ENCODE measurements around the gene CWC22. TPM values are rescaled to one million over a fixed set of nuclear protein-coding genes. Genes with fewer than 3 reads are reported as not detected.

CWC22 gene
- total RNA-seq: 16.3 and 27.4 TPM in 2 replicates

DNA sequence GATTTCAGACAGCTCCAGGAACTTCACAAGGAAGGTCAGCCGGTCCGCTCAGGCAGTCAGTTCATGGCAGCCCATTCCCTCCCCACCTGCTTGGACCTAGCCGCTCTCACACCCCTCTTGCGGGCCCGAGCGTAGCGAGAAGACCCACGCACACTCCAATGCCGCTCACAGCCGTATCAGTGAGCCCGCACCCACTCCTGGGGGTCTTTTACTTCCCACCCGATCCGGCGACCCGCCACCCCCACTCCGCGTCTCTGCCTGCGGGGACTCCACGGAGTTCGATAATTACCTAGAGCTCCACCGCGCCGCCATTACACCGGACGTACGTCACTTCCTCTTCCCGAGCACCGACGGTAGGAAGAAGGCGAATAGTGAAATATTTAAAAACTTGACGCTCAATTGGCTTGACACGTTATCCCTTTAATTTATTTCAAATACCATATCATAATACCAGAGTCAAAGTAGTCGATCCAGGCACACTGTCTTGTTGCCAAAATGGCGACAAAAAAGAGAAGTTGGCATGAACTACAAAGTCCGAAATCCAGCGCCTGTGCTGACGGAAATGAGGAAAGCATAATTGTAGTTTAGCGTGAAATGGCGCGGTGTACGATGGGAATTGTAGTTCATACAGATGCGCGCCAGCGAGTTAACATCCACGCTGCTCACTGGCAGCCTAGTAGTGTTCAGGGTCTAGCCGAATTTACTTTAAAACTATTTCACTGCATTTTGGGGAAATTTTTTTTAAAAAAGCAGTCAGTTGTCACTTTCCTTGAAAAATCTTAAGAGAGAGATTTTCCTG lies at the start of gene CWC22:
CWC22 (minus strand) TSS at position 517 of the 799 bp plus-strand sequence. CDS start 13,956 bp downstream, outside the sequence.

Other genes with a start within 250 kb of the CWC22 start
- gene ZNF385B, start 145.7 kb downstream of the CWC22 start, total RNA-seq: not detected in 2 replicates

Data from regular cardiac myocyte (primary cell).